Loucy (cell line): ENCODE measurements around the gene ANK3.

Source experiments
- CTCF ChIP-seq: fragments of 200-600 bp; sonication (generic); conservative IDR thresholded peaks from 2 replicates; pipeline ENCODE4 v1.5.1; 2014; ENCODE audit warnings: mild to moderate bottlenecking, antibody characterized with exemption, low read length
- EZH2phosphoT487 ChIP-seq: fragments of 200-600 bp; IDR thresholded peaks from 2 replicates; pipeline ENCODE4 v1.6.1; 2018; ENCODE audit warnings: antibody characterized with exemption, mild to moderate bottlenecking, moderate library complexity, borderline replicate concordance

GRCh38 chr10:60170250-60170649, 219.4 kb downstream of the ANK3 start:
- TF ChIP-seq CTCF (no peak), EZH2phosphoT487 (no peak)
